B cell (primary cell): ENCODE measurements around the gene CLASRP. TPM values are rescaled to one million over a fixed set of nuclear protein-coding genes. Genes with fewer than 3 reads are reported as not detected.

ENCODE experiments used
- ATAC-seq: fragments of 200-7000 bp; cut with Tn5 transposase; one replicate; pipeline ENCODE4 v1.10.0; 2021; ENCODE audit warnings: low read depth, mild to moderate bottlenecking, moderate number of reproducible peaks, moderate library complexity
- CTCF ChIA-PET: fragments of 350-600 bp; sonication (Branson Sonifier 250); formaldehyde crosslinking; loops from one replicate; lab custom pipeline; 2021; ENCODE audit warnings: antibody characterized with exemption, inconsistent platforms; lab: Charles Lee
- POLR2A ChIA-PET: fragments of 350-600 bp; sonication (Branson Sonifier 250); formaldehyde crosslinking; loops from one replicate; lab custom pipeline; 2021; ENCODE audit warnings: antibody characterized with exemption; lab: Charles Lee
- DNase-seq: peaks from one replicate; pipeline ENCODE4 v3.0.0; 2013
- H2AFZ ChIP-seq: 2 replicates; pipeline ENCODE4 v1.6.1; 2012; ENCODE audit warnings: mild to moderate bottlenecking, low read depth, low read length; ENCODE audit not compliant: insufficient read depth, poor library complexity, severe bottlenecking
- H3K27ac ChIP-seq, 2 donors: 1 replicate in 1 of 2; 2 replicates in 1 of 2; pipeline ENCODE4 v1.5.1; 2012 to 2013; ENCODE audit warnings: low read length in 2 of 2, mild to moderate bottlenecking in 2 of 2, moderate library complexity in 1 of 2
- H3K27me3 ChIP-seq, 4 experiments: fragments of 200-600 bp in 1 of 4; sonication (generic) in 1 of 4; replicated peaks in 1 of 4; 1 replicate in 2 of 4; 2 replicates in 2 of 4; pipeline versions ENCODE4 v1.6.1 to v1.7.0; 2013 to 2016; ENCODE audit warnings: low read length in 3 of 4, mild to moderate bottlenecking in 2 of 4, mixed read lengths in 1 of 4, moderate library complexity in 1 of 4; ENCODE audit not compliant: insufficient read depth in 4 of 4, control insufficient read depth in 3 of 4; ENCODE audit errors: control extremely low read depth in 1 of 4
- H3K36me3 ChIP-seq, 2 experiments: replicated peaks in 1 of 2; 1 replicate in 1 of 2; 2 replicates in 1 of 2; pipeline versions ENCODE4 v1.6.1 to v1.7.1; 2013; ENCODE audit warnings: low read length in 1 of 2; ENCODE audit not compliant: insufficient read depth in 2 of 2, control insufficient read depth in 1 of 2; ENCODE audit errors: control extremely low read depth in 1 of 2, extremely low read depth in 1 of 2
- H3K4me1 ChIP-seq, 2 donors: fragments of 200-600 bp in 1 of 2; sonication (generic) in 1 of 2; 1 replicate in 1 of 2; 2 replicates in 1 of 2; pipeline versions ENCODE4 v1.5.1 to v1.6.1; 2013 to 2017; ENCODE audit warnings: low read length in 2 of 2; ENCODE audit not compliant: control insufficient read depth in 2 of 2, insufficient read depth in 2 of 2
- H3K4me2 ChIP-seq: replicated peaks from 2 replicates; pipeline ENCODE3; 2012; ENCODE audit warnings: mild to moderate bottlenecking, low read depth, low read length; ENCODE audit not compliant: poor library complexity, severe bottlenecking
- H3K4me3 ChIP-seq, 5 experiments: fragments of 200-600 bp in 1 of 5; sonication (generic) in 1 of 5; 1 replicate in 3 of 5; 2 replicates in 2 of 5; pipeline versions ENCODE4 v1.5.1 to v1.7.0; 2011 to 2016; ENCODE audit warnings: low read length in 4 of 5, mild to moderate bottlenecking in 4 of 5, low read depth in 2 of 5, control low read depth in 1 of 5, moderate library complexity in 1 of 5; ENCODE audit not compliant: insufficient read depth in 1 of 5; ENCODE audit errors: control extremely low read depth in 1 of 5, extremely low read depth in 1 of 5
- H3K79me2 ChIP-seq: fragments of 200-600 bp; sonication (generic); one replicate; pipeline ENCODE4 v1.6.0; 2016; ENCODE audit warnings: low read length; ENCODE audit not compliant: control insufficient read depth, insufficient read depth
- H3K9ac ChIP-seq: fragments of 200-600 bp; sonication (generic); 2 replicates; pipeline ENCODE4 v1.6.1; 2017; ENCODE audit warnings: mild to moderate bottlenecking, low read length, moderate library complexity
- H3K9me3 ChIP-seq, 3 donors: one replicate each; pipeline versions ENCODE4 v1.6.1 to v1.7.1; 2013; ENCODE audit warnings: low read length in 2 of 3; ENCODE audit not compliant: control insufficient read depth in 2 of 3, insufficient read depth in 1 of 3; ENCODE audit errors: control extremely low read depth in 1 of 3
- H4K20me1 ChIP-seq: 2 replicates; pipeline ENCODE4 v1.6.0; 2012; ENCODE audit warnings: mild to moderate bottlenecking, low read length; ENCODE audit not compliant: insufficient read depth, control insufficient read depth, poor library complexity, severe bottlenecking
- H3K27ac Mint-ChIP-seq: one replicate; pipeline ENCODE4 v1.8.0; 2021; ENCODE audit warnings: mixed read lengths
- H3K27me3 Mint-ChIP-seq: one replicate; pipeline ENCODE4 v1.8.0; 2021; ENCODE audit warnings: mixed read lengths
- H3K4me1 Mint-ChIP-seq: one replicate; pipeline ENCODE4 v1.8.0; 2021; ENCODE audit warnings: mixed read lengths
- H3K4me3 Mint-ChIP-seq: one replicate; pipeline ENCODE4 v1.8.0; 2021; ENCODE audit warnings: mixed read lengths
- H3K9me3 Mint-ChIP-seq: one replicate; pipeline ENCODE4 v1.8.0; 2022; ENCODE audit warnings: mixed read lengths; ENCODE audit not compliant: insufficient read depth
- CTCF ChIP-seq: fragments of 200-600 bp; IDR thresholded peaks from one replicate; pipeline ENCODE4 v1.8.0; 2022; ENCODE audit warnings: antibody characterized with exemption, mild to moderate bottlenecking
- EZH2 ChIP-seq: IDR thresholded peaks from 2 replicates; pipeline ENCODE4 v1.6.1; 2012; ENCODE audit warnings: borderline replicate concordance, low read depth, mild to moderate bottlenecking, moderate library complexity, low read length; ENCODE audit not compliant: insufficient read depth, poor library complexity, severe bottlenecking
- WGBS: methylation state at CpG from one replicate; pipeline ENCODE4 v1.1.5; 2013; ENCODE audit warnings: missing lambda C conversion rate; ENCODE audit not compliant: insufficient coverage; 5-methylcytosine and 5-hydroxymethylcytosine counted together
- intact Hi-C: fragments of 100-400 bp; cut with micrococcal nuclease; formaldehyde crosslinking; loops from one replicate; pipeline ENCODE4 v1.10.0; 2022
- polyA plus RNA-seq: library from polyadenylated mRNA; depleted of rRNA; stranded (reverse); fragments of >200 nt; gene quantifications from 2 replicates; pipeline ENCODE4 v1.2.3, GENCODE V29; 2012
- total RNA-seq, 2 donors: library from RNA; stranded (reverse); fragments of 120-200 nt in 1 of 2; gene quantifications; 1 replicate in 1 of 2; 2 replicates in 1 of 2; pipeline versions ENCODE4 v1.2.3 to v1.2.4, GENCODE V29; 2013 to 2022

The CLASRP gene
- total and polyA plus RNA-seq, 2 donors (not counting 1 experiment from before 2014, with no cell fraction given): 234 to 285 TPM

DNA sequence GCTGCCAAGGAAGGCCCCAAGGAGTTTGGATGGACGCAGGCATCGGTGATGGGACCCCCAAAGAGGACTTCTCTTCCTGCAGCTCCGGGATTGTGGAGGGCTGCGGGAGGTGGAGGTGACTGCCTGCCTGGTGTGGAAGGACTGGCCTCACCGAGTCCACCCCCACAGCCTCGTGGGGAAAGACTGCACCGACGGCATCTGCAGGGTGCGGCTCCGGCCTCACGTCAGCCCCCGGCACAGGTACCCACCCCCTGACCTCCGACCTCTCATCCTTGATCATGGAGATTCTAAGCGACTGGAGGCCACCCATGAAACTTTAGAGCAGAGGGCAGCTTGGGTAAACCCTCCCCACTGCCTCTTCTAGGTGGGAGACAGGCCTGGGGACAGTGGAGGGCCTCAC, 16.9 kb upstream of the CLASRP start:
- no peak overlapping the region for H3K4me3 Mint-ChIP-seq
- POLR2A ChIA-PET: no interaction called here

GRCh38 chr19:45023048-45023447, 15.8 kb upstream of the CLASRP start:
- H3K9me3 ChIP-seq: no peaks in the 10 kb centered on the region
- H3K4me3 ChIP-seq: no peak overlapping the region
- no peak for TF ChIP-seq CTCF
- TF ChIP-seq EZH2: no peak
- peak; percentile 23 for DNase-seq
- peaks cover 13 to 46% of the 10 kb centered on the region in 2 experiments for H3K36me3 ChIP-seq
- H3K4me3 Mint-ChIP-seq: no peak overlapping the region
- H3K9ac ChIP-seq: no peak overlapping the region
- no peak overlapping the region for H3K27ac Mint-ChIP-seq
- peaks cover 35% of the 10 kb centered on the region for H3K79me2 ChIP-seq
- H4K20me1 ChIP-seq: no peaks in the 10 kb centered on the region
- H3K27ac ChIP-seq: no peak overlapping the region
- no peak overlapping the region for H3K4me2 ChIP-seq
- intact Hi-C loops: no loop called here
- peaks cover 7% of the 10 kb centered on the region for H3K4me1 Mint-ChIP-seq
- no peak for ATAC-seq
- CTCF ChIA-PET: no interaction called here
- no peaks in the 10 kb centered on the region for H3K27me3 ChIP-seq
- 71% methylated on average over 1 of the region's 4 CpGs for WGBS
- no peaks in the 10 kb centered on the region for H3K9me3 Mint-ChIP-seq
- H2AFZ ChIP-seq: no peak overlapping the region
- POLR2A ChIA-PET: no interaction called here
- no peaks in the 10 kb centered on the region for H3K27me3 Mint-ChIP-seq
- no peaks in the 10 kb centered on the region for H3K4me1 ChIP-seq

More for the DNA sequence above, 16.9 kb upstream of the CLASRP start:
- TF ChIP-seq EZH2: no peak
- no peak for TF ChIP-seq CTCF
- Mint-ChIP-seq H3K9me3 (no peaks in the 10 kb centered on the region), H3K27me3 (no peaks in the 10 kb centered on the region), H3K27ac (no peak overlapping the region), H3K4me1 (peaks cover 7% of the 10 kb centered on the region)
- intact Hi-C loops: no loop called here
- H3K27me3 ChIP-seq: no peaks in the 10 kb centered on the region
- H3K4me2 ChIP-seq: no peak overlapping the region
- H2AFZ ChIP-seq: no peak overlapping the region
- CTCF ChIA-PET: interaction anchor here (0.6 to 3.5 kb wide), 3 partner anchors 11 to 37 kb away, joined by 3 to 12 read pairs (median 3); no protein-coding TSS in a partner anchor
- DNase-seq (peak; percentile 42), ATAC-seq (no peak)
- no peak overlapping the region for H3K9ac ChIP-seq
- WGBS: 98% methylated on average over 13 of the region's 14 CpGs
- H3K9me3 ChIP-seq: no peaks in the 10 kb centered on the region
- peaks cover 2 to 8% of the 10 kb centered on the region in 2 donors for H3K4me1 ChIP-seq
- H4K20me1 ChIP-seq: no peaks in the 10 kb centered on the region
- peaks cover 30% of the 10 kb centered on the region for H3K79me2 ChIP-seq
- no peak overlapping the region for H3K27ac ChIP-seq
- H3K4me3 ChIP-seq: no peak overlapping the region
- H3K36me3 ChIP-seq: peaks cover 13 to 37% of the 10 kb centered on the region in 2 experiments
